H1 (cell line): Measurements from ENCODE around the gene KLF6. TPM values are rescaled to one million over a fixed set of nuclear protein-coding genes. Genes with fewer than 3 reads are reported as not detected.

Source experiments
- CHD1 ChIP-seq: IDR thresholded peaks from 2 replicates; pipeline ENCODE4 v1.6.1; 2012; ENCODE audit warnings: low read depth, low read length, improper control_type of control experiment
- EP300 ChIP-seq, 2 experiments: IDR thresholded peaks; 1 replicate in 1 of 2; 2 replicates in 1 of 2; pipeline ENCODE4 v1.6.1; 2011 to 2012; ENCODE audit warnings: low read depth in 2 of 2, low read length in 2 of 2, mild to moderate bottlenecking in 2 of 2, borderline replicate concordance in 1 of 2, inconsistent platforms in 1 of 2, moderate library complexity in 1 of 2
- JUND ChIP-seq: IDR thresholded peaks from 2 replicates; pipeline ENCODE4 v1.6.1; 2011; ENCODE audit warnings: mild to moderate bottlenecking, improper control_type of control experiment, low read length
- SIN3A ChIP-seq, 2 experiments: IDR thresholded peaks in 1 of 2; conservative IDR thresholded peaks in 1 of 2; 2 replicates each; pipeline ENCODE4 v1.6.1; 2011 to 2012; ENCODE audit warnings: low read length in 2 of 2, improper control_type of control experiment in 1 of 2, low read depth in 1 of 2, mild to moderate bottlenecking in 1 of 2
- polyA plus RNA-seq, 7 experiments: library from polyadenylated mRNA; depleted of rRNA in 3 of 7; stranded (reverse) in 5 of 7; unstranded in 2 of 7; fragments of >200 nt in 5 of 7; fragments of 200-250 nt in 2 of 7; gene quantifications; 1 replicate in 5 of 7; 2 replicates in 1 of 7; 4 replicates in 1 of 7; pipeline versions ENCODE4 v1.2.1 to v1.2.3, GENCODE V29; 2011 to 2013; ENCODE audit warnings: missing spikeins in 2 of 7, mixed read lengths in 2 of 7
- total RNA-seq: library from RNA; stranded (reverse); fragmentation: NEBNext Ultra II Directional; extraction: Animal tissue kit (Norgen Biotek cat#: 25700); gene quantifications from 2 replicates; pipeline ENCODE4 v1.2.1, GENCODE V29; 2021

KLF6 gene
- total and polyA plus RNA-seq, 2 of the 8 experiments (the other 6 are each of a cell fraction or from before 2014, with no cell fraction given), result 5.7 to 19.5 TPM

GRCh38 chr10:3827266-3827665 is 42.3 kb upstream of the KLF6 start (continued):
- TF ChIP-seq SIN3A (conservative IDR thresholded peaks at IDR 0.05 in 1 of 2, IDR thresholded peaks at IDR 0.05 in 1 of 2; ENCODE audit: low read depth in 1 of 2, low read length in 2 of 2), result no peak
- TF ChIP-seq EP300 (IDR thresholded peaks at IDR 0.05; ENCODE audit: borderline replicate concordance in 1 of 2, low read depth in 2 of 2, low read length in 2 of 2), result no peak
- no peak for TF ChIP-seq JUND
- no peak for TF ChIP-seq CHD1
